ENCODE measurements around the gene MACROD2.

- TF ChIP-seq POLR2A (IDR thresholded peaks at IDR 0.05): no peak
- no peak for TF ChIP-seq CTCF (IDR thresholded peaks at IDR 0.05)
These were observed 1069.4 kb downstream of the MACROD2 start for GRCh38 chr20:15064741-15065140.
